GM06990 (cell line): ENCODE measurements around the gene TRMT112.

ENCODE experiments used
- DNase-seq: peaks from one replicate; pipeline ENCODE4 v3.0.0-alpha.2; 2011; ENCODE audit not compliant: insufficient read length; ENCODE audit errors: extremely low read depth
- H3K27me3 ChIP-seq: replicated peaks from 2 replicates; pipeline ENCODE4 v1.6.0; 2011; ENCODE audit warnings: low read length; ENCODE audit not compliant: control insufficient read depth, insufficient read depth
- H3K36me3 ChIP-seq: 2 replicates; pipeline ENCODE4 v1.5.1; 2011; ENCODE audit warnings: low read length; ENCODE audit not compliant: control insufficient read depth, insufficient read depth
- H3K4me3 ChIP-seq: replicated peaks from 2 replicates; pipeline ENCODE4 v1.5.1; 2011; ENCODE audit warnings: low read depth, mild to moderate bottlenecking, control low read depth, low read length
- TF ChIP-seq, protein P1 (sequence below): IDR thresholded peaks from 2 replicates; pipeline ENCODE4 v1.5.1; 2011; ENCODE audit warnings: low read length, control low read depth, mild to moderate bottlenecking, inconsistent platforms; ENCODE audit not compliant: insufficient read depth, poor library complexity, severe bottlenecking

The TRMT112 gene

DNA sequence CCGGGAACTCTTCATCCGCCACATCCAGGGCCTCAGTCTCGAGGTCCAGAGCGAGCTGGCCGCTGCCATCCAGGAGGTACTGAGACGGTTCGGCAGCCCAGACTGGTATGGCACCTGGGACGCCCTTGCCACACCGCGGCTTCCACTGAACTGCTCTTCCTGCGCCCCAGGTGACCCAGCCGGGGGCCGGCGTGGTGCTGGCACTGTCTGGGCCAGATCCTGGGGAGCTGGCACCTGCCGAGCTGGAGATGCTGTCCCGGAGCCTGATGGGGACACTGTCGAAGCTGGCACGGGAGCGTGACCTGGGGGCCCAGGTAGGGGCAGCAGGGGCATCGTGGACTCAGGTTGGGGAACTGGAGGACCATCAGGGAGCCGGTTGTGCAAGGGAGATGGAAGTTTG, 24.1 kb upstream of the TRMT112 start:
- no peak for DNase-seq
- H3K4me3 ChIP-seq, result peak overlapping the region; percentile 90; the same call in 1 of the 2 replicates
- H3K27me3 ChIP-seq, result no peaks in the 10 kb centered on the region
- peaks cover 23% of the 10 kb centered on the region for H3K36me3 ChIP-seq
- TF ChIP-seq, protein P1, sequence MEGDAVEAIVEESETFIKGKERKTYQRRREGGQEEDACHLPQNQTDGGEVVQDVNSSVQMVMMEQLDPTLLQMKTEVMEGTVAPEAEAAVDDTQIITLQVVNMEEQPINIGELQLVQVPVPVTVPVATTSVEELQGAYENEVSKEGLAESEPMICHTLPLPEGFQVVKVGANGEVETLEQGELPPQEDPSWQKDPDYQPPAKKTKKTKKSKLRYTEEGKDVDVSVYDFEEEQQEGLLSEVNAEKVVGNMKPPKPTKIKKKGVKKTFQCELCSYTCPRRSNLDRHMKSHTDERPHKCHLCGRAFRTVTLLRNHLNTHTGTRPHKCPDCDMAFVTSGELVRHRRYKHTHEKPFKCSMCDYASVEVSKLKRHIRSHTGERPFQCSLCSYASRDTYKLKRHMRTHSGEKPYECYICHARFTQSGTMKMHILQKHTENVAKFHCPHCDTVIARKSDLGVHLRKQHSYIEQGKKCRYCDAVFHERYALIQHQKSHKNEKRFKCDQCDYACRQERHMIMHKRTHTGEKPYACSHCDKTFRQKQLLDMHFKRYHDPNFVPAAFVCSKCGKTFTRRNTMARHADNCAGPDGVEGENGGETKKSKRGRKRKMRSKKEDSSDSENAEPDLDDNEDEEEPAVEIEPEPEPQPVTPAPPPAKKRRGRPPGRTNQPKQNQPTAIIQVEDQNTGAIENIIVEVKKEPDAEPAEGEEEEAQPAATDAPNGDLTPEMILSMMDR, result no peak

DNA sequence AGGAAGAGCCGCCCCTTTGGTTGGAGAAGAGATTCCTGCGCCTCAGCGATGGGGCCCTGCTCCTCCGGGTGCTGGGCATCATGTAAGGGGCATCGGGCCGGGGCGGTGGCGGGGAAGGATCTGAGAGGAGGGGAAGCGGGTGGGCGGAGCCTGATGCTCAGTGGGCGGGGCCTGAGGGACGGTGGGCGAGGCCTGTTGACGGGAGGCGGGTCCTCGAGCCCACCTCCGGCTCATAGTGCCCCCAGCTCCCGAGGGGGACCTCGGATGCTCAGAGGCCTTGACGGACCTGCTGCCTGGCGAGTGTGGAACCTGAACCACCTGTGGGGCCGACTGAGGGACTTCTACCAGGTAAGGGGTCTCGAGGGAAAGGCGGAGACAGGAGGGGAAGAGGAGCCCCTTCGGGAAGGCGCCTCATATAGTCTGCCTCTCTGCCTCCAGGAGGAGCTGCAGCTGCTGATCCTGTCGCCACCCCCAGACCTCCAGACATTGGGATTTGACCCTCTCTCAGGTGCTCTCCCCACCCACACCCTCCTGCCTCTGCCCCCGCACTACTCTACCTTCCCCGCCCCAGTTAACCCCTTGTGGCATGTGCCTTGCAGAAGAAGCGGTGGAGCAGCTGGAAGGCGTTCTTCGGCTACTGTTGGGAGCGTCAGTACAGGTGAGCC, 23.4 kb upstream of the TRMT112 start:
- Histone ChIP-seq H3K36me3 (peaks cover 21% of the 10 kb centered on the region), H3K4me3 (peak overlapping the region; percentile 90), H3K27me3 (no peaks in the 10 kb centered on the region)
- peak; percentile 81 for DNase-seq
- TF ChIP-seq, protein P1, result peak; percentile 20

DNA sequence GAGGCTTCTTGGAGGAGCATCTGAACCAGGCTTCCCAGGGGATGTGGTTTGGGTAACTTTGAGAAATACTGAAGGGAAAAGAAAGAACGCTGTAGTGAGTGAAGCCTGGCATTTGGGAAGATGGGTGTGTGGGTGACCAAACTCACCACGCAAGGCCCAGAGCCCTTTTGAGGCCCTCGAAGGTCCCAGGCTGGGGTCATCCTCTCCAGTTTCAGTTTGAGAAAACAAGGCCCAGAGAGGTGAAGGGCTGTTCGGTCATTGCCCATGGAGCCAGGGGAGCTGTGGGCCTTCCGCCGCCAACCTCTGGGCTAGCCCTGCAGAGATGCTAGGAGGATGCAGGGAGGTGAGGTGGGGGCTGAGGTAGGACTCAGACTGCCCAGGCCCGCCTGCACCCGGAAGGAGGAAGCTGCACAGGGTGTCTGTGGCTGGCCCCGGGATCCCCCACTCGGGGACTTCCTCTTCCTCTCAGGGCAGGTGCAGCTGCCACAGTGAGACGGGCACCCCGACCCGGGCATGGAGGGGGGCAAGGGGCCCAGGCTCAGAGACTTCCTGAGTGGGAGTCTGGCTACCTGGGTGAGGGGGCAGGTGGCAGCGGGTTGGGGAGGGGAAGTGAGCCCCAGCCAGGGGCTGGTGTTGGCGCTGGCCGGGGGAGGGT, 22.5 kb upstream of the TRMT112 start, which contains the start of gene CCDC88B:
Gene CCDC88B (plus strand): TSS at position 451 of the 655 bp plus-strand sequence. CDS start 63 bp downstream, at position 514.
- H3K36me3 ChIP-seq, result peaks cover 17% of the 10 kb centered on the region
- DNase-seq, result peak; percentile 83
- H3K4me3 ChIP-seq, result peak within 1 kb of the TSS; percentile 90
- TF ChIP-seq, protein P1, result no peak
- no peaks in the 10 kb centered on the region for H3K27me3 ChIP-seq

DNA sequence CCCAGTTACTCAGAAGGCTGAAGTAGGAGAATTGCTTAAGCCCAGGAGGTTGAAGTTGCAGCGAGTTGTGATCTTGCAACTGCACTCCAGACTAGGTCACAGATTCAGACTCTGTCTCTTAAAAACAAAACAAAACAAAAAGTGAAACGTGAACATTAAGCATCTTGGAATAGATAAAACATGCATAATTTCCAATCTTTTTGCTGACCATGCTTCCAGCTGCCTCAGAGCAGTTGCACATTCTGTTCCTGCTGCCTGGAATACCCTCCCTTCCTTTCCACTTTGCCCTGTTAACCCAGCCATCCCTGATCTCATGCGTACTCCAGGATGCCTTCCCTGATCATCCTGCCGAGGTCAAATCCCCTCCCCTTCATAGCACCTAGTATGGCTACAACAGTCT, 21.9 kb upstream of the TRMT112 start:
- Histone ChIP-seq H3K36me3 (peaks cover 11% of the 10 kb centered on the region), H3K4me3 (peak overlapping the region; percentile 90), H3K27me3 (no peaks in the 10 kb centered on the region)
- TF ChIP-seq, protein P1, result no peak
- no peak for DNase-seq

DNA sequence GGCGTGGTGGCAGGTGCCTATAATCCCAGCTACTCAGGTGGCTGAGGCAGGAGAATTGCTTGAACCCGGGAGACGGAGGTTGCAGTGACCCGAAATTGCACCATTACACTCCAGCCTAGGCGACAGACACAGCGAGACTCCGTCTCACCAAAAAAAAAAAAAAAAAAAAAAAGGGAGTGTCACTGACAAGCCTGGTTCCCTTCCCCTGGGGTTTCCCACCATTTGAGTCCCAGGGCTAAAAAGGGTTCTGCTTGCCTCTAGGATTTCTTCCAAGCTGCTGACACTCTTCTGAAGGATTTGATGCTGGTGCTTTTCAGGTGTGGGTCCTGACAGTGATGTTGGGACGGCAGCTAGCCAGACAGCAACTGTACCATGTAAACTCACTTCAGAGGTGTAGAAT, 21.4 kb upstream of the TRMT112 start:
- no peak for DNase-seq
- Histone ChIP-seq H3K27me3 (no peaks in the 10 kb centered on the region), H3K4me3 (no peak overlapping the region), H3K36me3 (peaks cover 6% of the 10 kb centered on the region)
- TF ChIP-seq, protein P1, result no peak
